Panc1 (cell line): ENCODE data around the gene TLCD3B.

Source experiments
- CTCF ChIP-seq: fragments of 450-650 bp; IDR thresholded peaks from 2 replicates; pipeline ENCODE4 v1.5.1; 2017; ENCODE audit warnings: mild to moderate bottlenecking
- REST ChIP-seq, 2 experiments: IDR thresholded peaks; 2 replicates each; pipeline ENCODE4 v1.6.1; 2011 to 2012; ENCODE audit warnings: low read depth in 2 of 2, control low read depth in 1 of 2, low read length in 1 of 2, mild to moderate bottlenecking in 1 of 2, moderate library complexity in 1 of 2; ENCODE audit not compliant: insufficient read depth in 1 of 2
- TCF7L2 ChIP-seq: IDR thresholded peaks from 2 replicates; pipeline ENCODE4 v1.6.1; 2011; ENCODE audit warnings: mild to moderate bottlenecking, low read depth, low read length, inconsistent platforms

- no peak for TF ChIP-seq CTCF
- no peak for TF ChIP-seq TCF7L2
- TF ChIP-seq REST (IDR thresholded peaks at IDR 0.05; ENCODE audit: insufficient read depth in 1 of 2, low read depth in 2 of 2, low read length in 1 of 2): no peak
These were observed 5.9 kb downstream of the TLCD3B start for GRCh38 chr16:30025156-30025555.
